Adrenal gland (tissue), 5 donors: Measurements from ENCODE around the gene RAMACL.

Experiments used
- CTCF ChIP-seq, 6 experiments: fragments of 450-650 bp in 4 of 6; fragments of 200-600 bp in 2 of 6; sonication (generic) in 1 of 6; IDR thresholded peaks; 1 replicate in 5 of 6; 2 replicates in 1 of 6; pipeline versions ENCODE4 v1.5.1 to v1.8.0; 2016 to 2021; ENCODE audit warnings: antibody characterized with exemption in 6 of 6, mild to moderate bottlenecking in 2 of 6, moderate library complexity in 1 of 6
- POLR2A ChIP-seq, 2 donors: fragments of 450-650 bp; IDR thresholded peaks; one replicate each; pipeline ENCODE4 v1.6.1; 2017; ENCODE audit warnings: antibody characterized with exemption in 2 of 2, mild to moderate bottlenecking in 2 of 2, moderate library complexity in 1 of 2
- donor health status: DM: no; HTN: no; CAD: no.

GRCh38 chr6:166595949-166596348, 9.5 kb upstream of the RAMACL start:
- TF ChIP-seq CTCF (IDR thresholded peaks at IDR 0.05), result no peak
- no peak for TF ChIP-seq POLR2A (IDR thresholded peaks at IDR 0.05)
